NCI-H2227 (cell line): ENCODE data around the gene NPR3.
"Not testable (repeated sequence)": the region's sequence is repeated elsewhere in the genome, so short reads cannot be mapped to it uniquely, and the experiment has no call there.

ENCODE experiments used
- DNase-seq: peaks from one replicate; lab custom pipeline; 2025; ENCODE audit not compliant: unreplicated experiment; lab: John Stamatoyannopoulos, UW

NPR3 gene

DNA sequence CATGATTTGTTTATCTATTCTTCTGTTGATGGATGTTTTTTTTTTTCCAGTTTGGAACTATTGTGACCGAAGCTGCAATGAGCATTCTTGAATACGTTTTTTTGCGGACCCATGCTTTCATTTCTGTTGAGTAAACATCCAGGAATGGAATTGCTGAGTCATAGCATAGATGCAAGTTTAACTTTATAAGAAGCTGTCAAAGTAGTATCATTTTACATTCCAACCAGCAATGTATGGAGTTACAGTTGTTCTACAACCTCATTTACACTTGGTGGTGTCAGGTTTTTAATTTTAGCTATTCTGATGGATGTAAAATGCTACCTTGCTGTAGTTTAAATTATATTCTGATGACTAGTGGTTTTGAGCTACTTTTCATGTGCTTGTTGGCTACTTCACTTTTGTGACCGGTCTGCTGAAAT is 49.0 kb downstream of the NPR3 start:
- DNase-seq = no peak

DNA sequence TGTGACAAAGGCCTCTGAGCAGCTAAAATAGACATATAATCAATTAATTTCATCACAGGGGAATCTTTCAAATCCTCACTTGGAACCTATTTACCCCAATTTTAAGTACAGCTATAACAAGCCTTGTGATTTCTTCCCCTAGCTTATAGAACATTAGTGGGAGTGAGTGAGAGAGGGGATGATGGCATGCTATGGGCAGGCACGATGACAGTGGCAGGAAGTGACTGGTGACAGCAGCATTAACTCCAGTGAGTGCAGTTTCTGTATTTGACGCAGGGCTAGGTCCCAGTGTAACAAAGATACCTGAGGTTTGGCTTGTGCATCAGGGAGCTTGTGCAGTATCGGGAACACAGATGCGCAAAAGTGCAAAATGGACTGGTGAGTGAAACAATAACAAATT is 54.1 kb downstream of the NPR3 start:
- no peak for DNase-seq

DNA sequence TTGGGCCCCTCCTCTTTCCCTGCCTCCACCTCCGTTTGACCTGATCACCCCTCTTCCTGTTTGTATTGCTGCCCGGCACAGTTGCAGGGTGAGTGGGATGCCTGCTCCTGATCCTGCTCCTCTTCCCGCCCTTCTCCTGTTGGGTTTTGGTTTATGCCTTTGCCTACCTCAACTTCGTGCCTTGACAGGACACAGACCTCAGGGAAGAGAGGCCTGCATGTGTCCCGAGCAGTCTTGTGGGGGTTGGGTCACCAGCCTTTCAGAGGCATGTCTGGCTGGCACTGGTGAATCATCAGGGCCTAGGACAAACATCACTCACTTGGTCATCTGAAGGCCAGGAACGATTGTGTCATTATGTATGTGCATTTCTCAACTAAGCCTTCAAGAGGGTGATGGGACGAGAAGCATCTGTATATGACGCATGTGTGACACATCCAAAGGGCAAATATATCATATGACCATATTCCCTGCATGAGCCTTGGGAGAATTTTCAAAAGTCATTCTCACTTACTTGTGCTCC is 56.9 kb downstream of the NPR3 start:
- DNase-seq = no peak

DNA sequence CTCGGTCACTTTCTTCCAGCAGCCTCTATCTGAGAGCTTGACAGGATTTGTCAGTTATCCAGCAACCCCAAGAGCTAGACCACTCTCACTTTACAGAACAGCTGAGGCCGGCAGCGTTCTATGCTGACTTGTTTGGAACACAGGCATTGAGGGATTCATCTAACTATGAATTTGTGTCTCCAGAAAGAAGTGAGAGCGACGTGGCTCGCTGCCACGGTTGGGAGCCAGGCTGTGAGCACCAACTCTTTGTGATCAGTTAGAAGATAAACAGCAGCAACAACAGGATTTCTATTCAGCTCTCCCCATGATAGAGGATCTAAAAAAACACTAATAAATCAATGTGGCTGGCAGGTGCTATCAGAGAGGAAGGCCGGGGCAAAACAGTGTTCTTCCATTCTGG is 58.6 kb downstream of the NPR3 start:
- DNase-seq = no peak

DNA sequence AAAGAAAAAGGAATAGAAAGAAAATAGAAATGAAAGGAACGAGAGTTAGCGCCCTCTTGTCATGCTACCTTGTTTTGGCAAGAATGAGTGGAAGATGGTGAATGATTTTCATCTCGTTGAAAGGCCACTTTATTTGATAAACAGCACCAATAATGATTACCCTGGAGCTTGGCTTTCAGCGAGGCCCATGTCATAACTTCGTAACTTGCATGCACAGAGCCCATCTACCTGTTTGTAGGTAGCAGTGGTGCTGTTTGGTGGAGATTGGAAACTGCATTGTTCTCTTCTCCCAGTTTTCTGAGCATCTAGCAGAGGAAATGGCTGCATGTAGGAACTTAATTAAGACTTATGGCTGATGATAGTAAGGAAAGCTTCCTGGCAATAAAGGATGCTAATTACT is 59.3 kb downstream of the NPR3 start:
- no peak for DNase-seq

DNA sequence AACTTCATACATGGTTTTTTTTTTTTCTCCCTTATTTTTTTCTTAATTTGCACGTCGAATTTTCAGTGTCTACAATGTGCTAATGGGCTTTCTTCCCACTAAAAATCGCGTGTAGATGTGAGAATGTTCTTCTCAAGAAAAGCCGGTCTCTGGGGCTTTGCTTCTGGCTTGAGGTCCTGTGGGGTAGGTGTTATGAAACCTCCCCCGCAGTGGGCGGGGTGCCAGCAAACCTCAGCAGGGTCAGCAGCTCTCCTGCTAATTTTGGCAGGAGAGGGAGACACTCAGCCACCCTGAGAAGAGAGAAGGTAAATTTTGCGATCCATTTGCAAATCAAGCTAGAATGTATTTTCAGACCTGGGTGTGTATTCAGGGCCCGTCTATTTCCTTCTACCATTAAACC is 59.9 kb downstream of the NPR3 start:
- no peak for DNase-seq

DNA sequence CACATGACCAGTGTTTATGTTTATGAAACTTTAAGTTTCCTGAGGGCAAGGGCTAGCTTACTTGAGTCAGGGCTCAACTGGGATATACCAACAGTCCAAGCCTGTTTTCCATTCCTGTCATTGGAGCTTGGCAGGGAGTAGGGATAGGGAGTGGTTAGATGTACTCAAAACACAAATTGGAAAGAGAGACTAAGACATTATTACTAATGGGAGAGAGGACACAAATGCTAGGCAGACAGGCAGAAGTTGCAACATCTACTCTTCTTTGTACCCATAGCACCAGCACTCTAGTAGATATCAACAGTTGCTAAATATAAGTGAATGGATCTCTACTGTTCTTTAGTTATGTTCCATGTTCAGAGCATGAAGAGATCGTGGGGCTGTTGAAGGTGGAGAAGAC is 62.8 kb downstream of the NPR3 start:
- DNase-seq = no peak

DNA sequence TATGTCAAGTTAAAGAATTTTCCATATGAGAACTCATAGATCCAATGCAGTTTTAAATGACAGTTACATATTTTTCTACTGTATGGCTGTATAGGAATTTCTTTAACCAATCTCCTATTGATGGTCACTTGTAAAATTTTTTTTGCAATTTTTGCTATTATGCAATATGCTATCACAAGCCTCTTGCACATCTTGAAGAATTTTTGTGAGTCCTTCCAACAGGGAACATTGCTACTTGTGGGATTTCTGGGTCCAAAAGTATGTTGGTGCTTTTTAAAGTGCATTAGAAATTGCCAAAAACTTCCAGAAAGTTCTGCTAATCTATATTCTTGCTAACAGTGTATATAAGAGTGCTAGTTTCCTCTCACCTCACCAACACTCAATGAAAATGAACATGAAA is 65.1 kb downstream of the NPR3 start:
- DNase-seq = no peak

DNA sequence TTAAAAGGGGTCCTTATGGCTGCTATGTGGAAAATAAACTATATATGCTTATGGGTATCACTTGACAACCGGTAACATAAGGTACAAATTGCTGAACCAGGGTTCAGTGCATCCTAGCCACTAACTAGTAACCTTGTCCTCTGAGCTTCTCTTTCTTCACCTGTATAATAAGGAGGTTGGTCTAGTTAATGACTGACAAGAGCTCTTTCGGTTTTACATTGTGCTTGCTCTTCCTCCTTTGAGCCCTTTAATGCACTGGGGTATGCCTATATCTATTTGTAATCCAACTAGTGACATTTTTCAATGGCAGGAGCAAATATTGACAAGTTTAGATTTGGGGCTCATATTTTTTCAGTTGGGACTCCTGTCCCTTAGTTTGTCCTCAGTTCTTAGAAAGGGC is 66.1 kb downstream of the NPR3 start:
- no peak for DNase-seq

DNA sequence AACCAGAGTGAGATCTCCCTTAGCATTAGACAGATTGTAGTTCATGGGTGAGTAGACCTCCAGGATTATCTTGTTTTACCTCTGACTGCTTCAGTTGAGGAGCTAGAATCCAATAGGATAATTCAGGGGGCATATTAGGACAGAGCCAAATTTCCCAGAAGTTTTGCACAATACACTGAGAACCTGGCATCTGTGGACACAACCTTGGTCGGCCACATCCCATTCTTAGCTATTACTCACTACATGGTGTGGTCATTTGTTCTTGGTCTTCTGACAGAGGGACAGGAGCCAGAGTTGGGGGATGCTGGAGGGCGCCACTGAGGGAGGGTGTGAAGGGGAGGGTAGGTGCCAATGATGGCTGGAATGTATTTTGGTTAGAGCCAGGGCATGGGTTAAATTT is 66.6 kb downstream of the NPR3 start:
- DNase-seq = no peak

DNA sequence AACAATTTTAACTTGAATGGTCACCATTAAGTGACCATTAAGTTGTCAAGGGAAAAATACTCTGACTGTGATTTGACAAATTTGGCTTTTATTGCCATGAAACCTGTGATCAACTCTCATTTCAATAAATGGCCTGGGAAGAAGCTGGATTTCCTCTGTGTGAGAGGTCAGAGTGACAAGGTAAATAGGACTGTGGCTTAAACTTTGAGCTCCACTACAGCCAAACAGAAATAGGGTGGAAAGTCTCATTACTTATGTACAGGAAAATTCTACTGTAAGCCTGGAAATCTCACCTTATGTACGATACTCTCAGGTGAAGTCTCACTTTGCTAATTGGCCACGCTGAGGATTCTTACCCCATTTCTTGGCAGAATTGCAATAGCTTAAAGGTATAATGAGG is 67.3 kb downstream of the NPR3 start:
- DNase-seq = no peak

DNA sequence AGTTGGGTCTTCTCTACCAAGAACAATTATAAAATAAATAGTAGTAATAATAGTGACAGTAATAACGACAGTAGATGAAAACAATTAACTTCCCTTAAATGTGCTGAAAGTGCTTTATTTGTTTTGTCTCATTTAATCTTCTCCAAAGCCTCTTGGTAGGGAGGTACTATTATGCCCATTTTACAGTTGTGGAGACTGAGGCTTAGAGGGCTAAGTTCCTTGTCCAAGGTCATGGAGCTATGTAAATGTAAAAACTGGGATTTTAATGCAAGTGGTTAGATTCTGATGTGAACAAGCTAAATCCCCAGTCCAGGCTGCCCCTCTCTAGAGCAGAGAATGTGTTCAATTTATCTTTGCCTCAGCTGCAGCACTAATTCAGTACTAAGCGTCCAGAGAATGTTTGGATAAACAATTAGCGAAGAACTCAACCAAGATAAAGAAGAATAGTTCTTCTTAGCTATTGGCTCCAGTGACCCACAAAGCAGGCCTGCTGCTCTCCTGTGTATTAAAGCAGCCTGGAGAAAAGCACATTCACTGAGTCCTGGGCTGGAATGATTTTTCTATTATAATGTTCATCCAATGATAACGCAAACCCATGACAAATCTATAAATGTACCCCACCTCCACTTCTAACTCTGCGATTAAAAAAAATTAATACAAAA is 68.8 kb downstream of the NPR3 start:
- DNase-seq = no peak

DNA sequence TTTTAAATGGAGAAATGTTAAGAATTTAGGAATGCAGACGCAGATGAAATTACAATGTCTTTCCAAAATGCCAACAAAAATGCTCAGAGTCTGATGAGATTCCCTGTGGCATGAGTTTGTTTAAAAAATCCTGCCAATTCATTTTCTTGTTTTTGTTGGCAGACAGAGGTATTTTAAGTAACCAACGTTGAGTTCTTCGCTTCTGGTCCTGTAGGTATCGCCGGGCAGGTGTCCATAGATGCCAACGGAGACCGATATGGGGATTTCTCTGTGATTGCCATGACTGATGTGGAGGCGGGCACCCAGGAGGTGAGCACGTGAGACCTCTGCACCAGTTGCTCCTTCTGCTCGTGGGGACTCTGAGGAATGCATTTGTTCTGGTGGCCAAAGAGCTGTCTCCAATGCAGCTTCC is 69.4 kb downstream of the NPR3 start:
- DNase-seq = no peak

DNA sequence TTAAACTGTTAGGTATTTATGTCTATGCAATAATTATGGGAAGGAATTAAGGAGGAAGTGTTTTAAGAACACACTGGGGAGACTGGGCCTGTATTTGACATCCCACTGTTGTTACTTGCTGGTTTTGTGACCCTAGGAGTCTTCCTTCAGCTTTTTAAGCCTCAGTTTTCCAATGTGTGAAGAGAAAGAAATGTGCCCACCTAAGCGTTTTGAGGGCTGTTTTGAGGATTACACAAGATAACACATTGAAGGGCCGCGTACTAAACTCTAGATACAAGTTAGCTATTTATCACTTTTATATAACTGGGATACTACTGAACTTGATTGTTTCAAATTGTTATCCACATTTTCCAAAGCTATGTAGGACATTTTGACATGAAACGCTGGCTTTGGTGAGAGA is 72.5 kb downstream of the NPR3 start:
- DNase-seq = no peak

DNA sequence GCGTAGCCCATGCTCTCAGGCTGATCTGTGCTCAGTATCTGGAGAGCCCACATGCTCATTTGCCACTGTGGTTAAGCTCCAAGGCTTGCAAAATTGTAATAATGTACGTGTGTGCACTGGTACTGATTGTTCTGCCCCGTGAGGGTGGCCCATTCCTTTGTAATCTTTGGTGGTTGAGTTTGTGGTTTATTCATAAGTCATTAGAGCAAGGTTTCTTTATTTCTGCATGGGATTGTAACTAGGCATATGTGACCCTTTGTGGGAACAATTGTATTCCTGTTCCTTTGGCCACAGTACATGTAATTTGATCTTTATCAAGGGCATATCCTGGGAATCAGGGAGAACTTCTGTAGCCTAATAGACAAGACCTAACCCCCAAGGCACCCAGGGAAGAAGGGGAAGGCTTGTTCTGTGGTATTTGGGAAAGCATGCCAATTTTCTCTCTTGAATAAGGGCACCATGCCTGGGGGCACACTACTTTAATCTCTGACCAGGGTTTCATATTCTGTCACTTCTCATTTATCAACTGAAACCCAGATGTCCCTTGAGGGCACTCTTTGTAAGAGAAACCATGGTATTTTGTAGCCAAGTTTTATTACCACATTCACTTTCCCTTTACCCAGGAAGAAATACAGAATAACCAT is 74.6 kb downstream of the NPR3 start:
- no peak for DNase-seq

DNA sequence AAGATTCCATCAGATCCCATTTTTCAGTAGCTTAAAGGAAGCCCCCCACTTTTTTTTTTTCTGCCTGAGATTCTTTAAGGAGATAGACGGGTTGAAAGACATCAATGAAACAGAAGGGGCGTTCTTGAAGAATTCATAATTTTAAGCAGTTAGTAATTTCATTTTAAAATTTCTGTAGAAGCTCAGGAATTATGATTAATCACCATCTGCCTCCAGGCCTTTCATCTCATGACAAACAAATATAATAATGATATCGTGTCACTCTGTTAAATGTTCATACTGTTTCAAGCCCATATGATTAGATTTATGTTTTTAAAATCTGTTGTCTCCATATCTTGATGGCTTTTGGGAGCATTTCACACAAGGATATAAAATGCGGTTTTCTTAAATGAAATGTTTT is 75.2 kb downstream of the NPR3 start:
- no peak for DNase-seq

DNA sequence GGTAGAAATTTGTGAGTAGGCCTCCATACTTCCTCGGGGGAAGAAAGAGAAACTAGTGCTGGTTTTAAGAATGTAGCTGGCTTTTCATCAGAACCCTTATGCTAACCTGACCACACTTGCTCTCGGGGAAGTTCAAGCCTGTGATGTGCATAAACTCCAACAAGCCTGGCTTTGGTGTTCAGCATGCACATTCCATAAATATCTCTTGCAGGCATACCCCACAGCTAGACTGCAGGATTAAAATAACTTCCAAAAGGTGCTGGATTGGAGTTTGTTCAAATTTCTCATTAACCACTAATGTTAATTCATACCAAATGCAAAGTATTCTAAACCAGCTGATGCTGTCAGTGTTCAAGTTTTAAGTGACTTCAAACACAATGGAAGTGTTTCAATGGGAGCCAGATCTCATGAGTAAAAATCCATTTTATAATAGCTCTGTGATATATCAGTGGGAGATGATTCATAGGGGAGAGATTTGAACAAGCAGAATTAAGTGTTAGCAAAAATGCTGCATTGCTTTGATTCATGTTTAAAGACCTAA is 79.4 kb downstream of the NPR3 start:
- no peak for DNase-seq

DNA sequence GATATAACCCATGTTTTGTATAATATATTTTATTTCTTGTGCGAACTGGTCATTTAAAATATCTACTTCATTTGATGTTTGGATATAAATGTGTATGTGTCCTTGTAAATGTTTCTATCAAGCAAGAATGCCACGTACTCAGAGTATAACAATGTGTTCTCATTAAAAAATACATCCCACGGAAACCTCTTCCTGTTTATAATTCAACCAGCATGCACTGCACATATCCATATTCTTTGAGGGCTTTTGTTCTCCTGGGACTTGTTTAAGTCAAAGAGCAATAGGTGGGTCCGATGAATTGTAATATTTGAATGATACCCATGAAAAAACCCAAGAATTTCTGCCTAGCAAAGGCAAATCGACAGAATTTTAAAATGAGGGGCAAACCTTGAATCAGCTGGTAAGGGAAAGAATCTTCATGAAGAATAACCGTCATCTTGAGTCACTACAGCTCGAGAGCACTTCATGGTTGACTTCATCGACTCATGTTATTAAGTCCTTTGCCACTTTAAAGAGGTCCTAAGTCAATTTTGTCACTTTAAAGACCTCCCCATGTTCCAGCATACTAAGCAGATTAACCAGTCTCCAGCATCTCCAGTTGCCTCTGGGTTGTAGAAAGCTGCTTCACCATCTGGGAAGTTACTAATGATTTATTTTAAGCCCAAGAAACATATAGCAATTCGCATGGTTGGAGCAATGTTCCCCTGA is 80.6 kb downstream of the NPR3 start:
- DNase-seq = no peak

DNA sequence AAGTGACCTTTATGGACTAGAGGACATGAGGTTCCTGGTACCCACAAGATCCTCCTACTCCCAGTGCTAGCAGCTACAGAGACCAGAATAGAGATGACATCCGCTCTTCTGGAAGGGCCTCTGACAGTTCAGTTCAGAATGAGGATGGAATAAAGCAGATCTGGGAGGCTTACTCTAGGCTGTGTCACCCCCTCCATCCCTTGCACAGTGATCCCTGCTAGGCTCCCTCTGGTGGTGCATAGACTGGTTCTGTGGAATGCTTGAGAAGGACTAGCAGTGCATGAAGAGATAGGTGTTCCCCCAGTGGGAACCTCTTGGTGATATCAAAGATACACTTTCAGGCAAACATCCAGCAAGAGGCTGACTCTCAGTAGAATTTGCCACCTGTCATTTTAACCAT is 83.0 kb downstream of the NPR3 start:
- DNase-seq = no peak

DNA sequence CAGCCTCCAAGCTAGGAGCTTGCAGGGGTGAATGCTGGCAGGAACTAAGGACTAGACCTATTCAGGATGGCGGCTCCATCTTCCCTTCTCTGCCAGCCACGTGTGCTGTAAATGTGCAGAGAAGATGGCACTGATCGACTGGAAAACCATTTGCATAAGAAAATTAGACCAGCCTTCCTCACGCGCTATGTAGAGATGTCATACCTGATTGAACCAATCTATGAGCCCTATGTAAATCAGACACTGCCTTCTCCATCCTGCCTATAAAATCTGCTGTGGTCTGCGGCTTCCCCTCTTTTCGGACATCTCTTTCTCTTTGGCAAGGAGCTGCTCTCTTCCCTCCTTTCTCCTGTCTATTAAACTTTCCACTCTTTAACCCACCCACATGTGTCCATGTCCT is 91.6 kb downstream of the NPR3 start:
- DNase-seq = no peak

DNA sequence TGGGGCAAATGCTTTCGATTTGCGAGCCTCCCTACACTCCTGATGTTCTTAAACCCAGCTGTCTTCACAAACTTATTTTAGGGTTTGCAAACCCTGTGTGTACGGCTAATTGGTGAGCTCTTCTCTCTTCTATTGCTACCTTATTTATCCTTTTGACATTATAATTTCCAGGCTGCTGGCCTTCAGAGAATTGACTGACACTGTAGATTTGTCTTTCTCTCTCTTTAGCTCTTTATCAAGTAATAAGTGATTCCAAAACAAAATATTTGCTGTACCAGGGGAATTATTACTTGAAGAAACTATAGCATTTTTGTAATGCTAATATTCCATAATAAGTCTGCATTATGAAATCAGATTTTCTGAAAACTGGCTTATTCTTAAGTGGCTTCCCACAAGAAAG is 92.5 kb downstream of the NPR3 start:
- no peak for DNase-seq

DNA sequence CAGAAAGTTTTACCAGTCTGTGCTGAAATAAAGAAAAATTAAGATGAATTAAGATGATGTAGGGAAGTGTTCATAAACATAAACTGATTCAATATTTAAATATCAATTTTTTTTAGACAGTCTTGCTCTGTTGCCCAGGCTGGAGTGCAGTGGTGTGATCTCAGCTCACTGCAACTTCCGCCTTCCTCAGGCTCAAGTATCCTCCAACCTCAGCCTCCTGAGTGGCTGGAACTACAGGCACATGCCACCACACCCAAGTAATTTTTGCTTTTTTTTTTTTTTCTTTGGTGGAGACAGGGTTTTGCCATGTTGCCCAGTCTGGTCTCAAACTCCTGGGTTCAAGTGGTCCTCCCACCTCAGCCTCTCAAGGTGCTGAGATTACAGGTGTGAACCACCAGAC is 94.3 kb downstream of the NPR3 start:
- DNase-seq = not testable (repeated sequence)
